DOHH2 (cell line): Measurements from ENCODE around the gene GSX2.

ENCODE experiments used
- EZH2phosphoT487 ChIP-seq: fragments of 200-600 bp; sonication (generic); IDR thresholded peaks from 2 replicates; pipeline ENCODE4 v1.6.1; 2017; ENCODE audit warnings: borderline replicate concordance, mild to moderate bottlenecking, antibody characterized with exemption, low read length, moderate library complexity, mixed read lengths
- TF ChIP-seq, protein P1 (sequence below): fragments of 200-600 bp; sonication (generic); IDR thresholded peaks from one replicate; pipeline ENCODE4 v1.5.1; 2014; ENCODE audit warnings: antibody characterized with exemption, mild to moderate bottlenecking, low read depth, low read length; ENCODE audit not compliant: poor library complexity, severe bottlenecking

DNA sequence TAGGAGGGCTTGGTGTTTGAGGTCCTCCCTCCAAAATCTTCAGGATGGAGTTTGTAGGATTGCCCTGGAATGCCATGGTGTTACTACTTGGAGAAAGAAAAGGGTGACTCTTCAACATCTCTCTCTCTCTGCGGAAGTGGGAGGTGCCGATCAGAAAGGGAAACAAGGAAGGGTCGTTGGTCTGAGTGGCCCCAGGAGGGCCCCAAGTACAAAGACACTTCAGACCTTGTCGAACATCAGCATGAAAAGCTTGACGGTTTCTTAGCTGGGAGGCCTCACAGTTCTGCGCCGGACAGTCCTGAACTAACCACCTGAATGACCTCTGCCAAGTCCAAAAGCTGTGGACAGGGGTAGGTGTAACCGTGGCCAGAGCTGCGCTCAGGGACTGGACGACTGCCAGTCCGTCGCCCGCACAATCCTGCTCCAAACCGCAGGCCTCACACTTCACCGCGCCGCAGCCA is 646 bp upstream of the GSX2 start:
- TF ChIP-seq, protein P1, sequence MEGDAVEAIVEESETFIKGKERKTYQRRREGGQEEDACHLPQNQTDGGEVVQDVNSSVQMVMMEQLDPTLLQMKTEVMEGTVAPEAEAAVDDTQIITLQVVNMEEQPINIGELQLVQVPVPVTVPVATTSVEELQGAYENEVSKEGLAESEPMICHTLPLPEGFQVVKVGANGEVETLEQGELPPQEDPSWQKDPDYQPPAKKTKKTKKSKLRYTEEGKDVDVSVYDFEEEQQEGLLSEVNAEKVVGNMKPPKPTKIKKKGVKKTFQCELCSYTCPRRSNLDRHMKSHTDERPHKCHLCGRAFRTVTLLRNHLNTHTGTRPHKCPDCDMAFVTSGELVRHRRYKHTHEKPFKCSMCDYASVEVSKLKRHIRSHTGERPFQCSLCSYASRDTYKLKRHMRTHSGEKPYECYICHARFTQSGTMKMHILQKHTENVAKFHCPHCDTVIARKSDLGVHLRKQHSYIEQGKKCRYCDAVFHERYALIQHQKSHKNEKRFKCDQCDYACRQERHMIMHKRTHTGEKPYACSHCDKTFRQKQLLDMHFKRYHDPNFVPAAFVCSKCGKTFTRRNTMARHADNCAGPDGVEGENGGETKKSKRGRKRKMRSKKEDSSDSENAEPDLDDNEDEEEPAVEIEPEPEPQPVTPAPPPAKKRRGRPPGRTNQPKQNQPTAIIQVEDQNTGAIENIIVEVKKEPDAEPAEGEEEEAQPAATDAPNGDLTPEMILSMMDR, result no peak
- no peak for TF ChIP-seq EZH2phosphoT487
